Prostate gland (tissue), 2 donors: ENCODE data around the gene MPST.

ENCODE experiments used
- CTCF ChIP-seq, 4 experiments: fragments of 200-600 bp in 2 of 4; fragments of 450-650 bp in 2 of 4; sonication (generic) in 2 of 4; IDR thresholded peaks; 1 replicate in 3 of 4; 2 replicates in 1 of 4; pipeline ENCODE4 v1.5.1; 2016 to 2019; ENCODE audit warnings: antibody characterized with exemption in 4 of 4, mild to moderate bottlenecking in 2 of 4, moderate library complexity in 2 of 4
- POLR2AphosphoS5 ChIP-seq: sonication (generic); formaldehyde crosslinking; IDR thresholded peaks from one replicate; pipeline ENCODE4 v1.6.1; 2017; ENCODE audit warnings: antibody characterized with exemption

- TF ChIP-seq CTCF (IDR thresholded peaks at IDR 0.05): no peak
- TF ChIP-seq POLR2AphosphoS5: no peak
Observed at GRCh38 chr22:36997746-36998145, 21.8 kb upstream of the MPST start.
